Activated T-helper 1 cell treated with anti-CD3 and anti-CD28 coated beads, Interleukin-12 subunit alpha, Interleukin-12 subunit beta, Interleukin-2, Interleukin-4 antibody, amounts not matched to agents 30 ng/mL and 10 ng/mL and 1 ng/mL, durations not matched to agents 14 hours and 24 hours and 36 hours (primary cell): ENCODE measurements around the gene TACC3. TPM values are rescaled to one million over a fixed set of nuclear protein-coding genes. Genes with fewer than 3 reads are reported as not detected.

Source experiments
- DNase-seq: peaks from one replicate; pipeline ENCODE4 v3.0.0; 2021; ENCODE audit warnings: low spot score
- H3K27ac Mint-ChIP-seq: one replicate; pipeline ENCODE4 v1.8.0; 2021; ENCODE audit warnings: mild to moderate bottlenecking, mixed read lengths
- H3K27me3 Mint-ChIP-seq: one replicate; pipeline ENCODE4 v1.8.0; 2022; ENCODE audit warnings: mild to moderate bottlenecking, moderate library complexity, mixed read lengths; ENCODE audit not compliant: insufficient read depth
- H3K36me3 Mint-ChIP-seq: one replicate; pipeline ENCODE4 v1.8.0; 2021; ENCODE audit warnings: low read depth, mixed read lengths
- H3K4me1 Mint-ChIP-seq: one replicate; pipeline ENCODE4 v1.8.0; 2021; ENCODE audit warnings: low read depth, mixed read lengths
- H3K4me3 Mint-ChIP-seq: one replicate; pipeline ENCODE4 v1.8.0; 2021; ENCODE audit warnings: mild to moderate bottlenecking, moderate library complexity, mixed read lengths
- H3K9me3 Mint-ChIP-seq: one replicate; pipeline ENCODE4 v1.8.0; 2021; ENCODE audit warnings: mixed read lengths
- intact Hi-C: fragments of 100-400 bp; cut with micrococcal nuclease; formaldehyde crosslinking; loops from one replicate; pipeline ENCODE4 v1.15.1; 2024
- total RNA-seq: library from RNA; stranded (reverse); gene quantifications from 2 replicates; pipeline ENCODE4 v1.2.3, GENCODE V29; 2022

Gene TACC3
- total RNA-seq, 1 donor from 2014 or later = 134 TPM

DNA sequence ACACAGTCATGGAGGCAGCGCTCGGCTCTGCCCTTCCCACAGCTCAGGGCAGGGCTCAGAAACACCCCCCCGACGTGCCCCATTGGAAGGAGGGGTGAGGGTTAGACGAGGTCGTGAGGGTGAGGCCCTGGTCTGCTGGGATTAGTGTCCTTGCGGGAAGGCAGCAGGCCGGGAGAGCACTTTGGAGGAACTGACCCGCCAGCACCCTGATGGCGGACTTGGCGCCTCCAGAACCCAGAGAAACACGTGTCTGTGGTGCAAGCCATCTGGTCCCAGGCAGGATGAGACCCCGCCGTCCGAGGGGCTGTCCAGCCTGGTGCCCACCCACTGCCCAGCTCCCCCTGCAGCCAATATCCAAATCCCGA is 26.3 kb downstream of the TACC3 start:
- Mint-ChIP-seq H3K9me3 (no peaks in the 10 kb centered on the region), H3K36me3 (peaks cover 13% of the 10 kb centered on the region), H3K27me3 (no peaks in the 10 kb centered on the region), H3K27ac (no peak overlapping the region), H3K4me1 (no peaks in the 10 kb centered on the region), H3K4me3 (no peak overlapping the region)
- intact Hi-C loops = no loop called here
- DNase-seq = no peak

DNA sequence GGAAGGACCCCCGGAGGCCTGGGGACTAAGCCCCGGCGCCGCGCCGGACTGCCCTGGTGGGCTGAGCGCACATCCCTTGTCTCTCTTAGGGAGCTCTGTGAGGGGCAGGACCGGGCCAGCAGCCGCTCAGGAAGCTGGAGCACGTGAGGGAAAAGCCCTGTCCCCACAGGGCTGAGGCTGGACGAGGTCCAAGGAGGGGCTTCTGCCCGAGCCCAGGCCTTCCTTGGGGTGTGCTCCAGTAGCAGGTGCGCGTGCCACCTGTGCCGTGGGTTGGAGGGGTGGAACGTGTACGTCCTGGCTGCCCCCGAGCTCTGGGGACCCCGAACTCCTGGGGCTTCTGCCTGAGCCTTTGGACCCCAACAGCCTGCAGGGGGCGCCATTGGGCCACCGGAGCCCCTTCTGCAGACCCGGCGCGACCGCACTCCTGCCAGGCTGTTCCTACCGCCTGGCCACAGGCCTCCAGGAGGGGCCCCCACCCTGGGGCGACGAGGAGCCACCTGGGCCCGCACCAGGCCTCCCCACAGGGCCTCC is 27.2 kb downstream of the TACC3 start:
- Mint-ChIP-seq H3K27me3 (no peaks in the 10 kb centered on the region), H3K36me3 (peaks cover 10% of the 10 kb centered on the region), H3K4me3 (no peak overlapping the region), H3K9me3 (no peaks in the 10 kb centered on the region), H3K4me1 (no peaks in the 10 kb centered on the region), H3K27ac (no peak overlapping the region)
- intact Hi-C loops = loop anchor here (1.0 to 2.0 kb wide), 3 partner anchors 62 to 162 kb away; no protein-coding TSS in a partner anchor
- DNase-seq = peak; percentile 71

DNA sequence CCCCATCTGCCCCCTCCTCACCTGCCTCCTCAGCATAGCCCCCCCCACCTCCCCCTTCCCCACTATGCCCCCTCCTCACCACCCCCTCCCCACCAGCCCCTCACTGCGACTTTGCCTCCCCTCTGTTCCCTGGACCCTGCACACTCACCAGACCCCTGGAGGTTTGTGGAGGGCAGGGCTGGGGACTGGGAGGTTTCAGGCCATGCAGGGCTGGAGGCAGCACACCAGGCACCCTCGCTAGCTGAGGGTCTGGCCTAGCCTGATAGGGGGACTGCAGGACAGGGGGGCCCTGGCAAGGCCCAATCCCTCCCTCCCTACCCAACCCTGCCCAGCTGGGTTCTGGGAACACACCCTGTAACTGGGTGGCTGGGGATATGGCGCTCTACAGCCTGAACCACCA is 28.0 kb downstream of the TACC3 start:
- H3K4me1 Mint-ChIP-seq = no peaks in the 10 kb centered on the region
- H3K27me3 Mint-ChIP-seq = no peaks in the 10 kb centered on the region
- intact Hi-C loops = loop anchor here (2.0 kb wide), 1 partner anchor 149 kb away; no protein-coding TSS in a partner anchor
- H3K4me3 Mint-ChIP-seq = no peak overlapping the region
- peaks cover 4% of the 10 kb centered on the region for H3K36me3 Mint-ChIP-seq
- no peak for DNase-seq
- no peak overlapping the region for H3K27ac Mint-ChIP-seq
- no peaks in the 10 kb centered on the region for H3K9me3 Mint-ChIP-seq

DNA sequence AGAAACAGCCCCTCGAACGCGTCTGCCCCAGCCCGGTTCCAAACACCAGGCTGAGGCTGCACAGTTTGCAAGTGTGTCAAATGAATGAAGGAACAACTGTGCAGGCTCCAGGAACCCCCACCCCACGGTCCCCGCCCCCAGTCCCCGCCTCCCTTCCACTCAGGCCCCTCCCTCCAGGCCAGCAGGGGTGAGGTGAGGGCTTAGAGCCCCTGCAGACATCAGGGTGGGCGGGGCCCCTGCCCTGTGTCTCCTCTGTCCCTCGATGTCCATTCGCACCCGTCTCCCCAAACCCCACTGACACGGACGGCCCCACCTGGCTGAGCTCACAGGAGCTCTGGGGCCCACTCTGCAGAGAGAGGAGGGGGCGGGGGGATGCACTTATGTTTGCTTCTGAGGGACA is 28.5 kb downstream of the TACC3 start:
- Mint-ChIP-seq H3K36me3 (peaks cover 2% of the 10 kb centered on the region), H3K4me1 (no peaks in the 10 kb centered on the region), H3K27ac (no peak overlapping the region), H3K9me3 (no peaks in the 10 kb centered on the region), H3K27me3 (no peaks in the 10 kb centered on the region), H3K4me3 (no peak overlapping the region)
- no peak for DNase-seq
- intact Hi-C loops = loop anchor here (2.0 kb wide), 1 partner anchor 149 kb away; no protein-coding TSS in a partner anchor

DNA sequence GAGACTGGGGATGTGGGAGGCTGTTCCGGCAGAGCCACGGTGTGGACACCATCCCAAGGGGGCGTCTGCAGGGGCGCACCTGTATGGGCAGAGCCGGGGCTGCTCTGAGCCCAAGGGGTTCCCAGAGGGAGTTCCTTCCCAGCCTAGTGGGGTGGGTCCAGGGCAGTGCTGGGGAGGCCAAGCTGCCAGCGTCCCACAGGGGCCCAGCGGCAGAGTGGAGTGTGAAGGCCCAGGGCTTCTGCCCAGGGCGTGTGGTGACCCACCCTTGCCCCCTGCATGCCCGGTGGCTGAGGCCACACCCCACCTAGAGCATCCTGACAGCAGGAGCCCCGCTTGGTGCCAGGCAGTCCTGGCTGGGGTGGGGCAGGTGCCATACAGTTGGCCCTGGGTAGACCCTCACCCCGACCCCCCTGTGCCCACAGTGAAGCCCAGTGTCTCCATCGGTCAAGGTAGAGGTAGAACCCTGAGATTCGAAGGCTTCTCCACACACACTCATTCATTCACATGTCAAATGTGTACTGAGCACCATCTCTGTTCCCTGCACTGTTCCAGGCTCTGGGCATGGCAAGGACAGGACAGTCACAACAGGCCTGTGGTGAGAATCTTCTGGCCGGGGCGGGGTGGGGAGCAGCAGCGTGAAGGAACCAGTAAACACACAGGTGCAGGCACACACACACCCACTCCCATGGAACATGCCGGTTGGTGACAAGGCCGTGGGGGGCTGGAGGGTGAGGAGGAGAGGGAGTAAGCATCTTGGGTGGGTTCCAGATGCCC is 29.2 kb downstream of the TACC3 start:
- Mint-ChIP-seq H3K9me3 (no peaks in the 10 kb centered on the region), H3K36me3 (no peaks in the 10 kb centered on the region), H3K27ac (no peak overlapping the region), H3K4me3 (no peak overlapping the region), H3K27me3 (no peaks in the 10 kb centered on the region), H3K4me1 (no peaks in the 10 kb centered on the region)
- no peak for DNase-seq
- intact Hi-C loops = no loop called here

DNA sequence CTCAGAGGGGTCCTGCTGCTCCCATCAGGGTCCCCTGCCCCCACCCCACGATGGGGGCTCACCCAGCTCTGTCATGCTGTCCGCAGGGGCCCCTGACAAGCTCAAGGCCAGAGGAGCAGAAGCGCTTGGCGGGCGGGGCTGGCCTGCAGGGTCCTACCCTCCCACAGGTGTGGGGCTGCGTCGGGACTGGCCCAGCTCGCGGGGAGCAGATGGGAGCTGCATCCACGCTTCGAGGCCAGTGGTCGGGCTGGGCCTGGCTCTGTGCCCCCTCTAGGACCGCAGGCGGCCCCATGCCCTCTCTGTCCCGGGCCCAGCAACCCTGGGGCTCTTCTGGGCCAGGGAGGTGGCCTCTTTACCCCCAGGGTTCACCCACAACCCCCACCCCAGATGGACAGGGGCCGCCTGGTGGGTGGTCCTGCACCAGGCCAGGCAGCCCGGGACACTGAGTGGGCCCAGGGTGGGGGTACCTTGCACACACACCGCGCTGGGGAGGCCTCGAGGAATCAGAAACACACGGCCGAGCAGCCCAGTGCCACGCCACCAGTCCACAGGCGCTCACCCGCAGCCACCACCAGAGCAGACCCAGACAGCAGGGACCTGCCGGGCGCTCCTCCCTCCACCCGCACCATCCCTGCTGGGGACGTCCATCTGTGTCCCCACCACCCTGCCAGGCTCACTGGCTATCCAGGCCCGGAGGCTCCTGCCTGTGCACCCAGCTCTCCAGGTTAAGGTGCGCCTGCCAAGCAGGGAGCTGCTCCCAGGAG is 30.0 kb downstream of the TACC3 start:
- no peak for DNase-seq
- H3K9me3 Mint-ChIP-seq = no peaks in the 10 kb centered on the region
- no peaks in the 10 kb centered on the region for H3K27me3 Mint-ChIP-seq
- no peak overlapping the region for H3K27ac Mint-ChIP-seq
- no peak overlapping the region for H3K4me3 Mint-ChIP-seq
- intact Hi-C loops = no loop called here
- no peaks in the 10 kb centered on the region for H3K4me1 Mint-ChIP-seq
- no peaks in the 10 kb centered on the region for H3K36me3 Mint-ChIP-seq

DNA sequence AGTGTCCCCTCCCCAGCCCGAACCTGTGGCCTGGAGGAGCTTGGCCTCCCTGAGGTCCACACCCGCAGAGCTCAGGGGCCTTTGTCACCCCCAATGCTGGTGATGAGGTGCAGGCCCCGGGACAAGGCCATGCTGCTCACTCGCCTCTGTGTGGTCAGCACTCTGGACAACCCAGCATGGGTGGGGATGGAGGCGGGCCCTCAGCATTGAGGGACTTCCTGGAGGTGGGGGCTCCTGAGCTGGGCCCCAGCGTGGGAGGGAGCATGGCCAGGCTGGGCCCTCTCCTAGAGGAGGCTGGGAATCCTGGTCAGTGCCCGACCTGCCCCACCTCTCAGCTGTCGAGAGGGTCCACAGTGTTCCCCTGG is 30.6 kb downstream of the TACC3 start:
- Mint-ChIP-seq H3K27ac (no peak overlapping the region), H3K4me3 (no peak overlapping the region), H3K27me3 (no peaks in the 10 kb centered on the region), H3K36me3 (no peaks in the 10 kb centered on the region), H3K4me1 (no peaks in the 10 kb centered on the region), H3K9me3 (no peaks in the 10 kb centered on the region)
- intact Hi-C loops = no loop called here
- DNase-seq = no peak

DNA sequence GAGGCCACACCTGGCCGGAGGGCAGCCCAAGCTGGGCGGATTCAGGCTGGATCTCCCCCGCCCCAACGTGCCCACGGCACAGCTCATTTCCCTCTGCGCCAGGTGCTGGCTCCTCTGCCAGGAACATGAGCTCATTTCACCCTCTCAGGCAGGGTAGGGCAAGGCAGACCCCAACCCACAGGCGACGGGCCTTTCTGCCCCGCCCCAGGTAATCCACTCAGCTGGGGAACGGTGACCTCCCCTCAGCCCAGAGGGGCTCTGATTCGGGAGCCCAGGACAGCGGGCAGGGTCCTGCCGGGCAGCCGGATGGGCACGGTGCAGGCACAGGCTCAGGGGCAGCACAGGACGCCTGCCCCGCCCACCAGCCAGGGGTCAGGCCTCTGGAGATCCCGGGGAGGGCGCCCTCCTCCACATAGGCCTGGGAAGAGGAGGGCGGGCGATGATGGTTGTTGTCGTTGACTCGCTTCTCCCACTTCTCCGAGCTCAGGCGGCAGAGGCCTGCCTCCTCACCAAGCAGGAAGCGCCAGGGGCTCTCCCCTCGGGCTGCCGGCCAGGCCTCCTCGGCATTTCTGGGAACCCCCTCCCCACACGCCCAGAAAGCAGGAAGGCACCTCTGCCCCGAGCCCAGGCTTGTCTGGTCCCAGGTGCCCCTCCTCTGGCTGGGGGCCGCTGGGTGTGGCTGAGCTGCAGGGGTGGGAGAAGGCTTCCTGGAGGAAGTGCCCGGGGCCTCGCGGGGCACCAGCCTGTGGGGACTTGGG is 31.1 kb downstream of the TACC3 start:
- no peaks in the 10 kb centered on the region for H3K9me3 Mint-ChIP-seq
- H3K27me3 Mint-ChIP-seq = no peaks in the 10 kb centered on the region
- peak; percentile 46 for DNase-seq
- H3K36me3 Mint-ChIP-seq = no peaks in the 10 kb centered on the region
- H3K27ac Mint-ChIP-seq = peak overlapping the region; percentile 63
- intact Hi-C loops = no loop called here
- H3K4me1 Mint-ChIP-seq = no peaks in the 10 kb centered on the region
- no peak overlapping the region for H3K4me3 Mint-ChIP-seq

DNA sequence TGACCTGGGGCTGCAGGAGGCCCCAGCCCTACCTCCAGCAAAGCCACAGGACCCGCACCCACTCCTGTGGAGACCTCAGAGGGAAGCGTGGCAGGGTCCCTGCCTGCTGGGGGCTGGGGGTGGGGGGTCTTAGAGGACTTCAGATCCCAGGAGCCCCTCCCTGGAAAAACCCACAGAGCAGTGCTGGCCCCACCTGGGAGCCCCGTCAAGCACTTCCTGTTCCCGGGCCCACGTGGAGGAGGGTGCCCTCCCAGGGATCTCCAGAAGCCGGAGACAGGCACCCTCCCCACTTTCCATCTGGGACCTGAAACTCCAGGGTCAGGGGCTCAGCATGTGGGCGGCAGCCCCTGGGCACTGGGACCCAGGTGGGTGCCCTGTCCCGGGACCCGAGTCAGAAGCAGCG is 32.0 kb downstream of the TACC3 start:
- no peaks in the 10 kb centered on the region for H3K27me3 Mint-ChIP-seq
- H3K4me1 Mint-ChIP-seq = no peaks in the 10 kb centered on the region
- peak overlapping the region; percentile 68 for H3K27ac Mint-ChIP-seq
- intact Hi-C loops = no loop called here
- DNase-seq = no peak
- H3K4me3 Mint-ChIP-seq = no peak overlapping the region
- no peaks in the 10 kb centered on the region for H3K9me3 Mint-ChIP-seq
- no peaks in the 10 kb centered on the region for H3K36me3 Mint-ChIP-seq

DNA sequence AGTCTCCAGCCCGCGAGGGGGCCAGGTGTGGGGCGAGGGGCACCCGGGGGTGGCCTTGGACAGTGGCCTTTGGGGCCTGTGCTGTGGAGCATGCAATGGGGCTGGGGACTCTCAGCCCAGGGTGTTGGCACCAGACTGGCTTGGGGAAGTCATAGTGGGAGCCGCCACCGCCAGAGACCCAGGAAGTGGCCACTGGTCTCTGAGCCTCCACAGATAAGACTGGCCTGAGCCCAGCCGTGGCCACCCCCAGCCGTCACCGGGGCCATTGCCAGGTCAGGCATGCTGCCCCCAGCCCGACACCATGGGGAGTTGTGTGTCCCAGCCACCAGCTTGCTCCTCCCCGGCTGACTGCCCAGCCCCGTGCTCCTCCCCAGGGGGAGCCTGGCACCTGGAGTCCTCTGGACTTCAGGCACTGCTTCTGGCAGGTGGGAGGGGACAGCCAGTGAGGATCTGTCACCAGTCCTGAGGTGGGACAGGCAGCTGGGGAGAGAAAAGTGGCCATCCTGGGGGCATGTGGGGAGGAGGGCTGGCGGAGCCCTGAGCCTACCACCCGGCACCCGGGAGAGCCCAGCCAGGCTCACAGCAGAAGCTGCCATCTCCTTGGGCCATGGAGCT is 32.5 kb downstream of the TACC3 start:
- no peak for DNase-seq
- no peaks in the 10 kb centered on the region for H3K27me3 Mint-ChIP-seq
- H3K27ac Mint-ChIP-seq = no peak overlapping the region
- intact Hi-C loops = no loop called here
- H3K4me3 Mint-ChIP-seq = no peak overlapping the region
- H3K9me3 Mint-ChIP-seq = no peaks in the 10 kb centered on the region
- no peaks in the 10 kb centered on the region for H3K4me1 Mint-ChIP-seq
- H3K36me3 Mint-ChIP-seq = no peaks in the 10 kb centered on the region

DNA sequence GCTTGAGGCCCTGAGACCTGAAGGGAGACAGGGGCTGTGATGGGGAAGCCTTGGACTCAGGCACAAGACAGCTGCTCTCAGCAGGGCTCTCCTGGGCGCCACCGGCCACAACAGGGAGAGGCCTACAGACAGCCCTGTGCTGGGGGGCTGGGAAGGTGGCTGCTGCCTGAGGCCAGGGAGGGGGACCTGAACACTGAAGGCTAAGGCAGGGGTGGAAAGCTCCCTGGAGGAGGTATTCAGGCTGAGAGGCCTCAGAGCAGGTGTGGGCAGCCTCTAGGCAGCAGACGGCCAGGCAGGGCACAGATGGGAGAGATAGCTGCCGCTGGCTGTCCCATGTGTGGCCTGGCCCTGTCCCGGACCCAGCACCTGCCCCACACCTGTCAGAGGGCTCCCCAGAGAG is 33.0 kb downstream of the TACC3 start:
- Mint-ChIP-seq H3K27ac (no peak overlapping the region), H3K9me3 (no peaks in the 10 kb centered on the region), H3K27me3 (no peaks in the 10 kb centered on the region), H3K4me1 (no peaks in the 10 kb centered on the region), H3K36me3 (no peaks in the 10 kb centered on the region), H3K4me3 (no peak overlapping the region)
- DNase-seq = no peak
- intact Hi-C loops = no loop called here

DNA sequence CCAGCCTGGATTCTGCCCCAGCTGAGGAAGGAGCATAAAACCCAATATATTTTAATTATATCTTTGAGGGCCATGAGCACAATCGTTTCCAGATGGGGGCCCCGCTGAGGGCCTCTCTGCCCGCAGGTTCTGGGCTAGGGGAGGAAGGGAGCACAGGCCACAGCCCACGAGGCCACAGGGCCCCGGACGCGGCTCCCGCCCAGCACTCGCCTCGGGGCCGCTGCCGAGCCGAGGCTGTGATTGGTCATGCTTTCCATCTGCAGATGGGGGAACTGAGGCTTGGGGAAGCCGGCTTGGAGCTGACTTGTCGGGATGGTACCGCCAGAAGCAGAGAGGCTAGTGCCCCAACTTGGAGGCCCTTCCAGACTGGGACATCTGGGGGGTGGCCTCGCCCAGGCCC is 34.0 kb downstream of the TACC3 start:
- Mint-ChIP-seq H3K4me1 (peaks cover 6% of the 10 kb centered on the region), H3K9me3 (no peaks in the 10 kb centered on the region), H3K27ac (no peak overlapping the region), H3K27me3 (no peaks in the 10 kb centered on the region), H3K36me3 (no peaks in the 10 kb centered on the region), H3K4me3 (no peak overlapping the region)
- intact Hi-C loops = no loop called here
- no peak for DNase-seq
